GM12892 (cell line): ENCODE results near the gene ARMH4.

ENCODE experiments used
- POLR2A ChIP-seq: IDR thresholded peaks from 2 replicates; pipeline ENCODE4 v1.6.1; 2011; ENCODE audit warnings: low read depth, low read length, control low read depth
- POLR2AphosphoS5 ChIP-seq: IDR thresholded peaks from 2 replicates; pipeline ENCODE4 v1.6.1; 2011; ENCODE audit warnings: low read depth, low read length, control low read depth
- TAF1 ChIP-seq: IDR thresholded peaks from 2 replicates; pipeline ENCODE4 v1.6.1; 2011; ENCODE audit warnings: low read depth, mild to moderate bottlenecking, control low read depth, low read length, borderline replicate concordance

- TF ChIP-seq POLR2A (no peak), POLR2AphosphoS5 (no peak), TAF1 (no peak)
Observed at GRCh38 chr14:58131386-58131785, 20.6 kb downstream of the ARMH4 start.
